ENCODE measurements around the gene C1QA.

C1QA gene

GRCh38 chr1:22615886-22616285, 20.5 kb upstream of the C1QA start:
- Histone ChIP-seq H3K36me3 (ENCODE audit: insufficient read depth, low read length) (no peaks in the 10 kb centered on the region), H3K4me2 (ENCODE audit: insufficient read depth, low read length) (no peak overlapping the region), H3K4me1 (ENCODE audit: insufficient read depth, low read length) (no peaks in the 10 kb centered on the region), H3K4me3 (ENCODE audit: low read depth in 1 of 2, low read length in 2 of 2) (no peak overlapping the region), H3K9me3 (ENCODE audit: insufficient read depth, low read length, severe bottlenecking) (no peaks in the 10 kb centered on the region), H3K27me3 (ENCODE audit: insufficient read depth, low read length, poor library complexity) (no peaks in the 10 kb centered on the region), H2AFZ (ENCODE audit: low read depth, low read length) (no peak overlapping the region), H4K20me1 (ENCODE audit: insufficient read depth, low read length) (peaks cover 26% of the 10 kb centered on the region), H3K9ac (ENCODE audit: low read depth, low read length) (no peak overlapping the region), H3K79me2 (ENCODE audit: insufficient read depth, low read length) (no peaks in the 10 kb centered on the region), H3K27ac (ENCODE audit: low read length) (no peak overlapping the region)
- TF ChIP-seq EZH2 (IDR thresholded peaks at IDR 0.05; ENCODE audit: borderline replicate concordance, low read depth, low read length, severe bottlenecking) (no peak), CTCF (IDR thresholded peaks at IDR 0.05; ENCODE audit: borderline replicate concordance, extremely low read depth, low read length, poor library complexity, severe bottlenecking) (no peak)
- DNase-seq, result no peak
- no peak for ATAC-seq (ENCODE audit: insufficient read depth, low read depth)

GRCh38 chr1:22616571-22616970, 19.9 kb upstream of the C1QA start:
- no peak overlapping the region for H3K27ac ChIP-seq (ENCODE audit: low read length)
- H4K20me1 ChIP-seq (ENCODE audit: insufficient read depth, low read length), result peaks cover 24% of the 10 kb centered on the region
- H3K36me3 ChIP-seq (ENCODE audit: insufficient read depth, low read length), result no peaks in the 10 kb centered on the region
- no peaks in the 10 kb centered on the region for H3K27me3 ChIP-seq (ENCODE audit: insufficient read depth, low read length, poor library complexity)
- ATAC-seq (ENCODE audit: insufficient read depth, low read depth) (no peak), DNase-seq (no peak)
- H3K4me3 ChIP-seq (ENCODE audit: low read depth in 1 of 2, low read length in 2 of 2), result no peak overlapping the region
- H3K9me3 ChIP-seq (ENCODE audit: insufficient read depth, low read length, severe bottlenecking), result no peaks in the 10 kb centered on the region
- no peak overlapping the region for H3K4me2 ChIP-seq (ENCODE audit: insufficient read depth, low read length)
- TF ChIP-seq CTCF (IDR thresholded peaks at IDR 0.05; ENCODE audit: borderline replicate concordance, extremely low read depth, low read length, poor library complexity, severe bottlenecking) (no peak), EZH2 (IDR thresholded peaks at IDR 0.05; ENCODE audit: borderline replicate concordance, low read depth, low read length, severe bottlenecking) (no peak)
- no peak overlapping the region for H2AFZ ChIP-seq (ENCODE audit: low read depth, low read length)
- no peak overlapping the region for H3K9ac ChIP-seq (ENCODE audit: low read depth, low read length)
- H3K79me2 ChIP-seq (ENCODE audit: insufficient read depth, low read length), result no peaks in the 10 kb centered on the region
- no peaks in the 10 kb centered on the region for H3K4me1 ChIP-seq (ENCODE audit: insufficient read depth, low read length)

GRCh38 chr1:22618056-22618455, 18.4 kb upstream of the C1QA start:
- Histone ChIP-seq H3K9me3 (ENCODE audit: insufficient read depth, low read length, severe bottlenecking) (no peaks in the 10 kb centered on the region), H3K4me3 (ENCODE audit: low read depth in 1 of 2, low read length in 2 of 2) (no peak overlapping the region), H4K20me1 (ENCODE audit: insufficient read depth, low read length) (peaks cover 19% of the 10 kb centered on the region), H3K4me1 (ENCODE audit: insufficient read depth, low read length) (no peaks in the 10 kb centered on the region), H3K9ac (ENCODE audit: low read depth, low read length) (no peak overlapping the region), H2AFZ (ENCODE audit: low read depth, low read length) (no peak overlapping the region), H3K36me3 (ENCODE audit: insufficient read depth, low read length) (no peaks in the 10 kb centered on the region), H3K4me2 (ENCODE audit: insufficient read depth, low read length) (no peak overlapping the region), H3K27ac (ENCODE audit: low read length) (no peak overlapping the region), H3K79me2 (ENCODE audit: insufficient read depth, low read length) (no peaks in the 10 kb centered on the region), H3K27me3 (ENCODE audit: insufficient read depth, low read length, poor library complexity) (no peaks in the 10 kb centered on the region)
- TF ChIP-seq CTCF (IDR thresholded peaks at IDR 0.05; ENCODE audit: borderline replicate concordance, extremely low read depth, low read length, poor library complexity, severe bottlenecking), result no peak
- TF ChIP-seq EZH2 (IDR thresholded peaks at IDR 0.05; ENCODE audit: borderline replicate concordance, low read depth, low read length, severe bottlenecking), result no peak
- DNase-seq (no peak), ATAC-seq (ENCODE audit: insufficient read depth, low read depth) (no peak)

- DNase-seq, result no peak
- no peak for ATAC-seq (ENCODE audit: insufficient read depth, low read depth)
- no peaks in the 10 kb centered on the region for H3K79me2 ChIP-seq (ENCODE audit: insufficient read depth, low read length)
- TF ChIP-seq CTCF (IDR thresholded peaks at IDR 0.05; ENCODE audit: borderline replicate concordance, extremely low read depth, low read length, poor library complexity, severe bottlenecking), result no peak
- no peak for TF ChIP-seq EZH2 (IDR thresholded peaks at IDR 0.05; ENCODE audit: borderline replicate concordance, low read depth, low read length, severe bottlenecking)
- H3K27ac ChIP-seq (ENCODE audit: low read length), result no peak overlapping the region
- H3K27me3 ChIP-seq (ENCODE audit: insufficient read depth, low read length, poor library complexity), result no peaks in the 10 kb centered on the region
- H3K4me3 ChIP-seq (ENCODE audit: low read depth in 1 of 2, low read length in 2 of 2), result no peak overlapping the region
- H2AFZ ChIP-seq (ENCODE audit: low read depth, low read length), result no peak overlapping the region
- no peak overlapping the region for H3K9ac ChIP-seq (ENCODE audit: low read depth, low read length)
- H4K20me1 ChIP-seq (ENCODE audit: insufficient read depth, low read length), result peaks cover 14% of the 10 kb centered on the region
- H3K4me1 ChIP-seq (ENCODE audit: insufficient read depth, low read length), result no peaks in the 10 kb centered on the region
- H3K4me2 ChIP-seq (ENCODE audit: insufficient read depth, low read length), result no peak overlapping the region
- no peaks in the 10 kb centered on the region for H3K9me3 ChIP-seq (ENCODE audit: insufficient read depth, low read length, severe bottlenecking)
- no peaks in the 10 kb centered on the region for H3K36me3 ChIP-seq (ENCODE audit: insufficient read depth, low read length)
Measured at GRCh38 chr1:22619252-22619651, 17.2 kb upstream of the C1QA start.
